BLaER1 treated with 17β-estradiol and CSF1 and Interleukin-3, amounts not matched to agents 10 nM and 100 nM (cell line): ENCODE data around the gene HDAC1.
"Not testable (repeated sequence)": the region's sequence is repeated elsewhere in the genome, so short reads cannot be mapped to it uniquely, and the experiment has no call there.

ENCODE experiments used
- H3K27ac ChIP-seq, 11 experiments: shearing (Covaris generic); formaldehyde crosslinking; 2 replicates each; pipeline ENCODE4 v1.8.1; 2022
- H3K27me3 ChIP-seq, 11 experiments: shearing (Covaris generic); formaldehyde crosslinking; 2 replicates each; pipeline ENCODE4 v1.8.1; 2022
- H3K36me3 ChIP-seq, 11 experiments: shearing (Covaris generic); formaldehyde crosslinking; 2 replicates each; pipeline ENCODE4 v1.8.1; 2022
- H3K4me1 ChIP-seq, 10 experiments: shearing (Covaris generic); formaldehyde crosslinking; 2 replicates each; pipeline ENCODE4 v1.8.1; 2022
- H3K4me2 ChIP-seq, 11 experiments: shearing (Covaris generic); formaldehyde crosslinking; 2 replicates each; pipeline ENCODE4 v1.8.1; 2022
- H3K4me3 ChIP-seq, 10 experiments: shearing (Covaris generic); formaldehyde crosslinking; 2 replicates each; pipeline ENCODE4 v1.8.1; 2022
- H3K9ac ChIP-seq, 11 experiments: shearing (Covaris generic); formaldehyde crosslinking; 2 replicates each; pipeline ENCODE4 v1.8.1; 2022
- H3K9me3 ChIP-seq, 11 experiments: shearing (Covaris generic); formaldehyde crosslinking; replicated peaks in 1 of 11; 2 replicates each; pipeline ENCODE4 v1.8.1; 2022
- H4K20me1 ChIP-seq, 11 experiments: shearing (Covaris generic); formaldehyde crosslinking; 2 replicates each; pipeline ENCODE4 v1.8.1; 2022
- Cebpa-rat ChIP-seq, 11 experiments: shearing (Covaris generic); IDR thresholded peaks; 2 replicates each; pipeline ENCODE4 v1.8.1; 2022

The HDAC1 gene

GRCh38 chr1:32285658-32286057, 6.2 kb upstream of the HDAC1 start:
- TF ChIP-seq Cebpa-rat (IDR thresholded peaks at IDR 0.05) = no peak
- Histone ChIP-seq H3K4me2 (no peak overlapping the region), H3K4me1 (peaks cover 0 to 5% (median 3%) of the 10 kb centered on the region in 10 experiments; a peak in 14 of 20 replicates), H3K27me3 (no peaks in the 10 kb centered on the region), H3K36me3 (peaks cover 0 to 24% (median 10%) of the 10 kb centered on the region in 11 experiments; a peak in 10 of 22 replicates), H3K27ac (no peak overlapping the region), H4K20me1 (no peaks in the 10 kb centered on the region; a peak in 1 of 22 replicates), H3K9ac (no peak overlapping the region), H3K4me3 (no peak overlapping the region), H3K9me3 (no peaks in the 10 kb centered on the region)

- Histone ChIP-seq H3K27me3 (no peaks in the 10 kb centered on the region), H3K36me3 (peaks cover 0 to 15% (median 9%) of the 10 kb centered on the region in 11 experiments; a peak in 7 of 22 replicates), H3K4me3 (no peak overlapping the region), H3K27ac (no peak overlapping the region), H4K20me1 (no peaks in the 10 kb centered on the region; a peak in 1 of 22 replicates), H3K9ac (no peak overlapping the region), H3K4me1 (peaks cover 6 to 13% (median 12%) of the 10 kb centered on the region in 10 experiments; a peak in 18 of 20 replicates), H3K9me3 (no peaks in the 10 kb centered on the region), H3K4me2 (no peak overlapping the region)
- no peak for TF ChIP-seq Cebpa-rat (IDR thresholded peaks at IDR 0.05)
Observed at GRCh38 chr1:32286763-32287162, 5.1 kb upstream of the HDAC1 start.

GRCh38 chr1:32289256-32289655, 2.6 kb upstream of the HDAC1 start:
- no peaks in the 10 kb centered on the region for H3K9me3 ChIP-seq
- no peak overlapping the region for H3K4me2 ChIP-seq
- H3K4me3 ChIP-seq = no peak overlapping the region
- no peak overlapping the region for H3K9ac ChIP-seq
- no peak for TF ChIP-seq Cebpa-rat (IDR thresholded peaks at IDR 0.05)
- peaks cover 23 to 31% (median 30%) of the 10 kb centered on the region in 10 experiments for H3K4me1 ChIP-seq
- H3K27me3 ChIP-seq = no peaks in the 10 kb centered on the region
- no peak overlapping the region for H3K27ac ChIP-seq
- H3K36me3 ChIP-seq = peaks cover 0 to 14% (median 9%) of the 10 kb centered on the region in 11 experiments; a peak in 9 of 22 replicates
- peaks cover 0 to 11% (median 3%) of the 10 kb centered on the region in 11 experiments; a peak in 7 of 22 replicates for H4K20me1 ChIP-seq

DNA sequence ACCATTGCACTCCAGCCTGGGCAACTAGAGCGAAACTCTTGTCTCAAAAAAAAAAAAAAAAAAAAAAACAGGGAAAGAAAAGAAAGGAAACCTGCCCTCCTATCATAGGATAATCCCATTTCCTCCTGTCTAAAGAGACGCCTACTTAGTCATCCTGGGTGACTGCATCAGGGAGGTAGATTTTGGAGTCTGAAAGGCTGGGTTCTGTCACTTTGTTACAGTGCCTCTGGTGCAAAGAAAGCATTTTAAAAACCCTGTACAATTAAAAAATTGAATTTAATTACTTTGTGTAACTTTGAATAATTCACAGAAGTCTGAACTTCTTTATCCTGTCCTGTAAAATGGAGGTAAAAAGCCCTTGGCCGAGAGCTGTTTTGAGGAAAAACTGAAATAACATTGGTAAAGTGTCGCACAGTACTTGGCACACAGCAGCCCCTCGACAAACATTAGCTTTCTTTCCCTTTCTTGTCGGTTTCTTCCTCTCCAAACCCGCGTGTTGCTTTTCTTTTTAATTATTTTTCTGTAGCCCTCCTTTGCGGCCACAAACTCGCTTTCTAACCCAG, 657 bp upstream of the HDAC1 start:
- peak overlapping the region; percentile 74 to 96 (median 90) for H3K4me3 ChIP-seq
- H3K36me3 ChIP-seq = peaks cover 11 to 24% (median 17%) of the 10 kb centered on the region in 11 experiments; a peak in 20 of 22 replicates
- peak overlapping the region; percentile 67 to 91 (median 89); a peak in 21 of 22 replicates for H3K27ac ChIP-seq
- peaks cover 0 to 27% (median 17%) of the 10 kb centered on the region in 11 experiments; a peak in 15 of 22 replicates for H4K20me1 ChIP-seq
- TF ChIP-seq Cebpa-rat (IDR thresholded peaks at IDR 0.05) = no peak
- H3K9ac ChIP-seq = peak overlapping the region; percentile 82 to 92 (median 88)
- no peaks in the 10 kb centered on the region for H3K27me3 ChIP-seq
- H3K9me3 ChIP-seq = peaks cover 0 to 4% (median 0%) of the 10 kb centered on the region in 11 experiments; a peak in 2 of 22 replicates
- peak overlapping the region; percentile 41 to 95 (median 78) for H3K4me2 ChIP-seq
- H3K4me1 ChIP-seq = peaks cover 40 to 51% (median 44%) of the 10 kb centered on the region in 10 experiments

DNA sequence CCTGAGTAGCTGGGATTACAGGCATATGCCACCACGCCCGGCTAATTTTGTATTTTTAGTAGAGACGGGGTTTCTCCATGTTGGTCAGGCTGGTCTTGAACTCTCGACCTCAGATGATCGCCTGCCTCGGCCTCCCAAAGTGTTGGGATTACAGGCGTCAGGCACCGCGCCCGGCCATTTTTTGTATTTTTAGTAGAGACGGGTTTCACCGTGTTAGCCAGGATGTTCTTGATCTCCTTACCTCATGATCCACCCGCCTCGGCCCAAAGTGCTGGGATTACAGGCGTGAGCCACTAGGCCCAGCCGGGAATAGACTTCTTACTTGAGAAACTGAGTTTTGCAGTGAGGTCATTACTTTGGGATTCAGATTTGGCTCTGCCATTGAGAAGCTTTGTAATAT, 6.3 kb downstream of the HDAC1 start:
- Histone ChIP-seq H3K4me2 (peak overlapping the region in 2 of 11 experiments; percentile 6 to 12; a peak in 2 of 22 replicates), H3K4me1 (peaks cover 31 to 42% (median 35%) of the 10 kb centered on the region in 10 experiments), H3K36me3 (peaks cover 50 to 90% (median 77%) of the 10 kb centered on the region in 11 experiments), H4K20me1 (peaks cover 0 to 93% (median 64%) of the 10 kb centered on the region in 11 experiments; a peak in 18 of 22 replicates)
- not testable (repeated sequence) for H3K27ac ChIP-seq, H3K4me3 ChIP-seq, H3K9me3 ChIP-seq, H3K27me3 ChIP-seq, H3K9ac ChIP-seq

DNA sequence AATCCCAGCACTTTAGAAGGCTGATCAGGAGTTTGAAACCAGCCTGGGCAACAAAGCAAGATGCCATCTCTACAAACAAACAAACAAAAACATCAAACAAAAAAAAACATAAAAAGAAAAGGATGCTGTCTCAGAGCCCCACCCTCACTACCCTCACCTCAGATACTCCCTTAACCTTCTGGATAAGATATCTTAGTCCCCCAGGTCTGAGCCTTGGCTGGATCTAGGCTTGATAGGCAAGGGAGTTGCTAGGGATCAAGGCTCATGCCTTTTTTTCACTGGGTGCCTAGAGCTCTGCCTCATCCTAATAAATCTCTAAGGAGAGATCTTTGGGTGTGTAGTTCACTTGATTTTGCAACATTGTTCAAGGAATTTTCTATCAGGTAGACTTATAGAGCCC, 7.4 kb downstream of the HDAC1 start:
- Histone ChIP-seq H3K36me3 (peaks cover 61 to 97% (median 88%) of the 10 kb centered on the region in 11 experiments), H4K20me1 (peaks cover 0 to 92% (median 60%) of the 10 kb centered on the region in 11 experiments; a peak in 18 of 22 replicates), H3K4me2 (no peak overlapping the region), H3K27ac (no peak overlapping the region), H3K9me3 (peaks cover under 1 to 15% (median 9%) of the 10 kb centered on the region in 11 experiments; a peak in 21 of 22 replicates), H3K4me1 (peaks cover 20 to 30% (median 24%) of the 10 kb centered on the region in 10 experiments), H3K9ac (no peak overlapping the region), H3K4me3 (no peak overlapping the region), H3K27me3 (no peaks in the 10 kb centered on the region)
- TF ChIP-seq Cebpa-rat (IDR thresholded peaks at IDR 0.05) = no peak

DNA sequence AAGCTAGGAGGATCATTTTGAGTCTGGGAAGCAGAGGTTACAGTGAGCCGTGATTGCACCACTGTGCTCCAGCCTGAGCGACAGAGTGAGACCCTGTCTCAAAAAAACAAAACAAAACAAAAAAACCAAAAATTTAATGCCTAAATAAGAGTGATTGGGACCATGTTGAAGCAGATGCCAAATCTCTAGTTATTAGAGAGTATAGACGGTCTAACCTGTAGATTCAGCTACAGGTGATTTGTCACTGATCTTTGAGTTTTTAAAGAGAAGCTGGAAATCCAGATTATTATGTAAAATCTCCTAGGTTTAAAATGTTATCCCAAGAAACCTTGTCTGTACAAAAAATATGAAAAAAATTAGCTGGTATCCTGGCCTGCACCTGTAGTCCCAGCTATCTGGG, 11.5 kb downstream of the HDAC1 start:
- peaks cover 69 to 99% (median 88%) of the 10 kb centered on the region in 11 experiments for H3K36me3 ChIP-seq

DNA sequence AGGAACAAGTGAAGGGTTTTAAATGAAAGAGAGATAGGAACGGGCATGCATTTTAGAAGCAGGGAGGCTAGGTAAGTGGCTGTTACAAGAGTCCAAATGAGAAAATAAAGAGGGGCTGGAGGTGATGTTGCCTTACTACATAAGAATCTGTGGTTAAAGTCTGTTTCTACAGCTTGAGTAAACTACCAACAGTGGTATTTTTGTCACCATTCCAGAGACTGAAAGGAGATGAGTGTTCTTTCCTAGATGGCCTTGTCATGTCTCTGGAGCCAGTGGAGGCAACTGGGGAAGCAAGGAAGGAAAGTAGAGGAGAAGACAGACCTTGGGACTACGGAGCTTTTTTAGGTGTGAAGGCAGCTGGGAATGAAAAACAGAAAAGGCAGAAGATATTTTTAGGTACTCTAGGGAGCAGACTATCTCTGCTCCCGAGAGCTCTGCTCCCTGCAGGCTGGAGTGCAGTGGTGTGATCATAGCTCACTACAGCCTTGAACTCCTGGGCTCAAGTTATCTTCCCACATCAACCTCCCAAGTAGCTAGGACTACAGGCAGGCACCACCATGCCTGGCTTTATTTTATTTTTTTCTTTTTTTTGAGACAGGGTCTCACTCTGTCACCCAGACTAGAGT, 12.2 kb downstream of the HDAC1 start:
- H3K27me3 ChIP-seq = no peaks in the 10 kb centered on the region
- H3K36me3 ChIP-seq = peaks cover 62 to 99% (median 85%) of the 10 kb centered on the region in 11 experiments
- H3K27ac ChIP-seq = no peak overlapping the region
- H4K20me1 ChIP-seq = peaks cover 0 to 90% (median 51%) of the 10 kb centered on the region in 11 experiments; a peak in 18 of 22 replicates
- H3K9ac ChIP-seq = no peak overlapping the region
- H3K4me3 ChIP-seq = no peak overlapping the region
- peaks cover 0 to 18% (median 8%) of the 10 kb centered on the region in 10 experiments; a peak in 8 of 20 replicates for H3K4me1 ChIP-seq
- no peak overlapping the region for H3K4me2 ChIP-seq
- no peak for TF ChIP-seq Cebpa-rat (IDR thresholded peaks at IDR 0.05)
- peaks cover 14 to 29% (median 22%) of the 10 kb centered on the region in 11 experiments for H3K9me3 ChIP-seq

More for the DNA sequence above, 11.5 kb downstream of the HDAC1 start:
- H3K27me3 ChIP-seq = no peaks in the 10 kb centered on the region
- H3K4me1 ChIP-seq = peaks cover 0 to 19% (median 8%) of the 10 kb centered on the region in 10 experiments; a peak in 11 of 20 replicates
- peaks cover 14 to 29% (median 22%) of the 10 kb centered on the region in 11 experiments for H3K9me3 ChIP-seq
- no peak overlapping the region for H3K4me2 ChIP-seq
- H3K9ac ChIP-seq = no peak overlapping the region
- no peak overlapping the region for H3K4me3 ChIP-seq
- H3K27ac ChIP-seq = no peak overlapping the region
- no peak for TF ChIP-seq Cebpa-rat (IDR thresholded peaks at IDR 0.05)
- H4K20me1 ChIP-seq = peaks cover 0 to 92% (median 53%) of the 10 kb centered on the region in 11 experiments; a peak in 17 of 22 replicates

DNA sequence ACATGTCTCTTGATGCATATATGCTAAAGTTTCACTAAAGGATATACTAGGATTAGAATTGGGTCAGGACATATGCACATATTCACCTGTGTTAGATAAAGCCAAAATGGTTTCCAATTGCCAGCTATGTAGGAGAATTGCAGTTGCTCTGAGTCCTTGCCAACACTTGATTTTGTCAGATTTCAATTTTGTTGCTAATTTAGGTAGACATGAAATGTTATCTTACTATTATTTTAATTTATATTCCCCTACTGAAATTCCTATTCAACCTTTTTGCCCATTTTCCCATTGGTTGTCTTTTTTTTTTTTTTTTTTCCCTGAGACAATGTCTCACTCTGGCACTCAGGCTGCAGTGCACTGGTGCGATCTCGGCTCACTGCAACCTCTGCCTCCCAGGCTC, 13.4 kb downstream of the HDAC1 start:
- H3K9me3 ChIP-seq = peaks cover 14 to 29% (median 22%) of the 10 kb centered on the region in 11 experiments
- no peak overlapping the region for H3K27ac ChIP-seq
- peaks cover 0 to 18% (median 10%) of the 10 kb centered on the region in 10 experiments; a peak in 11 of 20 replicates for H3K4me1 ChIP-seq
- no peak overlapping the region for H3K9ac ChIP-seq
- no peaks in the 10 kb centered on the region for H3K27me3 ChIP-seq
- no peak overlapping the region; a peak in 1 of 20 replicates for H3K4me3 ChIP-seq
- peaks cover 69 to 99% (median 84%) of the 10 kb centered on the region in 11 experiments for H3K36me3 ChIP-seq
- H4K20me1 ChIP-seq = peaks cover 0 to 90% (median 51%) of the 10 kb centered on the region in 11 experiments; a peak in 19 of 22 replicates
- no peak overlapping the region for H3K4me2 ChIP-seq
- TF ChIP-seq Cebpa-rat (IDR thresholded peaks at IDR 0.05) = no peak
